Glutamatergic neuron (in vitro differentiated cells): ENCODE data around the gene ASIC4. TPM values are rescaled to one million over a fixed set of nuclear protein-coding genes. Genes with fewer than 3 reads are reported as not detected.

Experiments used
- DNase-seq: peaks from one replicate; pipeline ENCODE4 v3.0.0; 2022
- H3K27ac Mint-ChIP-seq: one replicate; pipeline ENCODE4 v1.8.0; 2020; ENCODE audit warnings: mild to moderate bottlenecking, mixed read lengths, inconsistent platforms; ENCODE audit not compliant: unreplicated experiment
- H3K27me3 Mint-ChIP-seq: one replicate; pipeline ENCODE4 v1.8.0; 2020; ENCODE audit warnings: mild to moderate bottlenecking, moderate library complexity, mixed read lengths, inconsistent platforms; ENCODE audit not compliant: unreplicated experiment
- H3K36me3 Mint-ChIP-seq: one replicate; pipeline ENCODE4 v1.8.0; 2020; ENCODE audit warnings: mild to moderate bottlenecking, mixed read lengths, inconsistent platforms; ENCODE audit not compliant: unreplicated experiment
- H3K4me1 Mint-ChIP-seq: one replicate; pipeline ENCODE4 v1.8.0; 2020; ENCODE audit warnings: mild to moderate bottlenecking, low read depth, mixed read lengths, inconsistent platforms; ENCODE audit not compliant: unreplicated experiment
- H3K4me3 Mint-ChIP-seq: one replicate; pipeline ENCODE4 v1.8.0; 2020; ENCODE audit warnings: mild to moderate bottlenecking, mixed read lengths, inconsistent platforms; ENCODE audit not compliant: unreplicated experiment
- H3K9me3 Mint-ChIP-seq: one replicate; pipeline ENCODE4 v1.8.0; 2020; ENCODE audit warnings: mild to moderate bottlenecking, moderate library complexity, mixed read lengths, inconsistent platforms; ENCODE audit not compliant: unreplicated experiment
- CTCF ChIP-seq: fragments of 200-600 bp; sonication (generic); IDR thresholded peaks from one replicate; pipeline ENCODE4 v1.5.0; 2021; ENCODE audit not compliant: partially characterized antibody, unreplicated experiment
- total RNA-seq: library from RNA; stranded (reverse); fragmentation: NEBNext Ultra II Directional; extraction: Animal tissue kit (Norgen Biotek cat#: 25700); gene quantifications from one replicate; pipeline ENCODE4 v1.2.1, GENCODE V29; 2021; ENCODE audit not compliant: unreplicated experiment

Gene ASIC4
- total RNA-seq, 1 donor from 2014 or later: 5.4 TPM

- no peak overlapping the region for H3K27ac Mint-ChIP-seq
- H3K4me3 Mint-ChIP-seq: peak overlapping the region; percentile 56
- DNase-seq: no peak
- peaks cover 21% of the 10 kb centered on the region for H3K4me1 Mint-ChIP-seq
- H3K9me3 Mint-ChIP-seq: peaks cover 28% of the 10 kb centered on the region
- H3K36me3 Mint-ChIP-seq: peaks cover 19% of the 10 kb centered on the region
- peaks cover 21% of the 10 kb centered on the region for H3K27me3 Mint-ChIP-seq
- no peak for TF ChIP-seq CTCF
Observed at GRCh38 chr2:219545943-219546352, 31.7 kb downstream of the ASIC4 start.

- H3K27ac Mint-ChIP-seq: no peak overlapping the region
- no peak for TF ChIP-seq CTCF
- peaks cover 21% of the 10 kb centered on the region for H3K27me3 Mint-ChIP-seq
- H3K4me3 Mint-ChIP-seq: no peak overlapping the region
- peaks cover 15% of the 10 kb centered on the region for H3K4me1 Mint-ChIP-seq
- DNase-seq: no peak
- peaks cover 19% of the 10 kb centered on the region for H3K36me3 Mint-ChIP-seq
- H3K9me3 Mint-ChIP-seq: peaks cover 25% of the 10 kb centered on the region
Observed at GRCh38 chr2:219547621-219548020, 33.3 kb downstream of the ASIC4 start.

- peaks cover 28% of the 10 kb centered on the region for H3K9me3 Mint-ChIP-seq
- no peak for TF ChIP-seq CTCF
- H3K27me3 Mint-ChIP-seq: peaks cover 28% of the 10 kb centered on the region
- no peak overlapping the region for H3K4me3 Mint-ChIP-seq
- no peak for DNase-seq
- peaks cover 19% of the 10 kb centered on the region for H3K36me3 Mint-ChIP-seq
- peaks cover 15% of the 10 kb centered on the region for H3K4me1 Mint-ChIP-seq
- H3K27ac Mint-ChIP-seq: no peak overlapping the region
Observed at GRCh38 chr2:219548990-219549389, 34.7 kb downstream of the ASIC4 start.

- peaks cover 16% of the 10 kb centered on the region for H3K36me3 Mint-ChIP-seq
Observed at GRCh38 chr2:219549619-219550018, 35.3 kb downstream of the ASIC4 start.

More at GRCh38 chr2:219549619-219550018, 35.3 kb downstream of the ASIC4 start:
- H3K9me3 Mint-ChIP-seq: peaks cover 23% of the 10 kb centered on the region
- no peak overlapping the region for H3K4me3 Mint-ChIP-seq
- H3K27me3 Mint-ChIP-seq: peaks cover 26% of the 10 kb centered on the region
- peaks cover 12% of the 10 kb centered on the region for H3K4me1 Mint-ChIP-seq
- H3K27ac Mint-ChIP-seq: no peak overlapping the region
- no peak for DNase-seq
- no peak for TF ChIP-seq CTCF
